NCI-H748 (cell line): Measurements from ENCODE around the gene CKAP4.

Experiments used
- DNase-seq: peaks from one replicate; lab custom pipeline; 2025; ENCODE audit not compliant: unreplicated experiment; lab: John Stamatoyannopoulos, UW

Gene CKAP4

GRCh38 chr12:106243620-106244019 lies 4.2 kb downstream of the CKAP4 start:
- no peak for DNase-seq

GRCh38 chr12:106240821-106241220 lies 7.0 kb downstream of the CKAP4 start:
- DNase-seq = no peak

GRCh38 chr12:106239951-106240335 lies 7.9 kb downstream of the CKAP4 start:
- DNase-seq = no peak

- DNase-seq = no peak
Measured at GRCh38 chr12:106239241-106239950, 8.4 kb downstream of the CKAP4 start.

DNA sequence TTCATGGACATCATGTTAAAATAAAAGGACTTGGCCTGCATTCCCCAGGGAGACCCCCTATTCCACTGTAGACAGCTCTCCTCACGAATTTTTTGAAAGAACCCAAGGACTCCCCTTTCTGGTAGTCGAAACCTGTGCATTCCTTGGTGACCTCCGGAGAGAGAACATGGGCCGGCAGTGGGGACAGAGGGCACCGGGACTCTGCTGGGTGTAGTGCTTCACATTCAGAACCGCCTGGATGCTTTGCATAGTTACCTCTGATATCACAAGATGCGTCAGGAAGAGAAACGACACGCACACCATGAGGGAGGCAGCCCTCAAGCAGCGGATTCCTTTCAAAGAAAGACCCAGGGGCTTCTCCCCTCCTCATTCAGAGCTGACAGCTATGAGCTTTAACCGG lies 9.7 kb downstream of the CKAP4 start:
- DNase-seq = no peak

DNA sequence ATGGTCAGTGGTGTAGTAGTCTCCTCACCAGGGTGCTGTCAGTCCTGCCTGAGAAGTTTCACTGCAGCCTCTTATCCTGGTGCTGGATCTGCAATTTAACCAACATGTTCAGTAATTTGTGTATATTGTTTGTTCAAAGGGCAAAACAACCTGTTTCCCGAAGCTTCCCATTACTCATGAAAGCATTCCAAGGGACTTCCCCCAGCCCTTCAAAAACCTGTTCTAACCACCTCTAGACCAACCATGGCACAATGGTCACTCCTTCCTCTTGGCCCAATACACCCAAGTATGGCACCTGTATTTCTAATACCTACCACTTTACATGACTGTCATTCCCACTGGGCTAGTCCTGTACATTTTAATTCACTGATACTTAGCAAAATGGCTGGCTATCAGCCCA lies 12.1 kb downstream of the CKAP4 start:
- no peak for DNase-seq

- DNase-seq = no peak
Measured at GRCh38 chr12:106234449-106234848, 13.4 kb downstream of the CKAP4 start.

GRCh38 chr12:106233011-106233410 lies 14.8 kb downstream of the CKAP4 start:
- DNase-seq = no peak

DNA sequence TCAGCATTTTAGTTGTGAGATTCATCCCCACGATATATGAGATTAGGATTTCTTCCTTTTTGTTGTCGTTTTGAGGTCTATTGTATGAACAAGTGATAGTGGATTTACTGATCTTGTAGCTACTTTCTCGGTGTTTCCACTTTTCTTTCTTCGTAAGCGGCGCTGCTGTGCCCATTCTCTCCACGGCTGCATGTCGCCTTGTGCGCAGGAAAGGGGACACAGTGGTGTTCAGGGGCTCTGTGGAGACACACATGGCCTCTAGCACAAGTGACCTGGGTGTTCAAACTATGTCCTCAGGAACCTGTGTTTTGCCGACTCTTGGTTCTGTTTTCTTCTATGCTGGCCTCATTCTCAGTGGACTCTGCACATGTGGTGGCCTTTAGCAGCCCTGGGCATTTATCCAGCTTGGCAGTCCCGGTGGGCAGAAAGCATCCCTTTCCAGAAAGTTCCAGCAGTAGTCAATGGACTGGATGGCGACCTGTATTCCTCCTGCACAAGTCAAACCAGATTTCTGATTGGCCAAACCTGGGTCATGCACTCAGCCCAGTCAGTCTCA lies 18.7 kb downstream of the CKAP4 start:
- DNase-seq = no peak

DNA sequence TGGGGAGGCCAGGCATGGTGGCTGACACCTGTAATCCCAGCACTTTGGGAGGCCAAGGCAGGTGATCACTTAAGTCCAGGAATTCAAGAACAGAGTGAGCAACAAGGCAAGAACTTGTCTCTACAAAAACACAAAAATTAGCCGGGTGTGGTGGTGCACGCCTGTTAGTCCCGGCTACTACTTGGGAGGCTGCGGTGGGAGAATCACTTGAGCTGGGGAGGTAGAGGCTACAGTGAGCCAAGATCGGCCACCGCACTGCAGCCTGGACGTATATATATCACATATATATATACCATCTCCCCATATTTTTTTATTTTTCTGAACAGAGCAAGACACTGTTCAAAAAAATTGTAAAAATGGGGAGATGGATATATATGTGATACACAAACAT lies 19.5 kb downstream of the CKAP4 start:
- no peak for DNase-seq

DNA sequence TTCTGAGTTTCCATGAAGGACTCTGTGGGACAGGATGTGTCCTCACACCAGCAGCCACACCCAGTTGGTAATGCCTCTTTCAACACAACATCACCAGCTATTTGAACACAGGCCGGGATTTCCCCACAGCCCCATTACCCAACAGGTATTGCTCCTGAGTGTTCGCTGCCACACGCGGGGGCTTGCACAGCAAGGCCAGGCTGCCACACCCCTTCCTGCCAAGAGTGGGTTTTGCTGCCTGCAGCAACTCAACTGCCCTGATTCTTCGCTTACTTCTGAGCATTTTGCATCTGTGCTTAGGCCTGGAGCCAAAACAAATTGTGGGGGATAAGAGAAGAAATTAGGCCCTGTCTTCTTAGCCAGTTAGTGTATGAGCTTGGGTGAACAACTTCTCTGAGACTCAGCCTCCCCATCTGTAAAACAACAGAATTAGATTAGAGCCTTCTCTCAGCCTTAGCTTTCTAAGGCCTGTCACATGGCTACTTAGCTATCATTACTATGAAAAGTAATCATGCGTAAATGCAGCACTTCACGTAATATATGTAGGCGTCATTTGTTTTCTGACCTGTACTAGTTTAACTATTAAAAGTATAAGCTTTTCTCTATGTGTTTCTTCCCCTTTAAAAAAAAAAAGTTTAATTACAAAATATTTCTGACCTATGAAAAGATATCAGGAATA lies 20.0 kb downstream of the CKAP4 start:
- peak; percentile 29 for DNase-seq

GRCh38 chr12:106226884-106227640 lies 20.8 kb downstream of the CKAP4 start:
- peak; percentile 73 for DNase-seq

GRCh38 chr12:106224355-106224706 lies 23.5 kb downstream of the CKAP4 start:
- no peak for DNase-seq

- DNase-seq = peak; percentile 60
Measured at GRCh38 chr12:106223485-106224354, 24.1 kb downstream of the CKAP4 start.

- DNase-seq = no peak
Measured at GRCh38 chr12:106220536-106220935, 27.3 kb downstream of the CKAP4 start.

DNA sequence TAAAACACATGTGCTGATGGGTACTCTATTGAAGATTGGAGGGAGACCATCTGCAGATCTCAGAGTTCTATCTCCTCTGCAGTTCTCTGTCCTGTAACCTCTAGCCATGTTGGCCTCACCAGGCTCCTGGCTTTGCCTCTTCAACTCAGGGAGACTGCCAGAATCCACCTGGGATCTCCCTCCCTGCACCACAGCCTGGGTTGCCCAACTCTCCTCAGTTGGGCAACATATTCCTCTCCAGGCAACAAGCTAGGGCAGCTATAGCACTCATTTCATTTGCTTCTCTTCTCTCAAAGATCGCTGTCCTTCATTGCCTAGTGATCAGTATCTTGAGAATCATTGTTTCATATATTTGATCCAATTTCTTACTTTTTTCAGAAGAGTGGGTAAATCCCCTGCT lies 28.8 kb downstream of the CKAP4 start:
- no peak for DNase-seq

DNA sequence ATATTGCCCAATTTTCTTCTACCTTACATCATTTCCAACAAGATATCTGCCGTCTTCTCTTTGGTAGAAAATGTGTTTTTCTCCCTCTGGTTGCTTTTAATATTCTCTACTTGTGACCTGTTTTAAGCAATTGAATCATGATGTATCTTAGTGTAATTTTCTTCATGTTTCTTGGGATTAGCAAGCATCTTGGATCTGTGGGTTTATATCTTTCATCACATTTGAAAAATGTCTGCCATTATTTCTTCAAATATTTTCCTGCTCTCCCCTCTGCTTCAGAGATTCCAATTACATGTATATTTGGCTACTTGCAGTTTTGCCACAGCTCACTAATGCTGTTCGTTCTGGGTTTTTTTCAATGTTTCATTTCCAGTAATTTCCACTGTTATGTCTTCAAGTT lies 30.1 kb downstream of the CKAP4 start:
- DNase-seq = no peak

- DNase-seq = no peak
Measured at GRCh38 chr12:106214571-106214970, 33.2 kb downstream of the CKAP4 start.

DNA sequence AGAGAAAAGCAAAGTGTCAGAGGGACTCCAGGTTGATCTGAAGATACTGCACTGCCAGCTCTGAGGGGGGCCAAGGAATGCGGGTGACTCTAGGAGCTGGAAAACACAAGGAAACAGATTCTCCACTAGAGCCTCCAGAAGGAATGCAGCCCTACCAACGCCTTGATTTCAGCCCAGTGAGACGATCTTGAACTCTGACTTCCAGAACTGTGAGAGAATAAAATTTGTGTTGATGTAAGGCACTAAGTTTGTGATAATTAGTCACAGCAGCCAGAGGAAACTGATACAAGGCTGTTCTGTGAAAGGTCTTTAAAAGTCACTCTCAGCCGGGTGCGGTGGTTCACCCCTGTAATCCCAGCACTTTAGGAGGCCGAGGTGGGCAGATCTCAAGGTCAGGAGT lies 34.2 kb downstream of the CKAP4 start:
- no peak for DNase-seq

GRCh38 chr12:106211973-106212372 lies 35.8 kb downstream of the CKAP4 start:
- peak; percentile 40 for DNase-seq
